NCI-H82 (cell line): Measurements from ENCODE around the gene PAFAH1B2.
"Not testable (repeated sequence)": the region's sequence is repeated elsewhere in the genome, so short reads cannot be mapped to it uniquely, and the experiment has no call there.

Source experiments
- DNase-seq: peaks from one replicate; lab custom pipeline; 2025; lab: John Stamatoyannopoulos, UW

Gene PAFAH1B2

GRCh38 chr11:117143871-117144476 is at the start of gene PAFAH1B2:
PAFAH1B2 (plus strand) TSS chr11:117144287; CDS start chr11:117152448, 8,161 bp downstream.
- peak; percentile 96 for DNase-seq

- no peak for DNase-seq
Measured at GRCh38 chr11:117094776-117095175, 49.3 kb upstream of the PAFAH1B2 start.

- peak; percentile 77 for DNase-seq
Measured at GRCh38 chr11:117095284-117096161, 48.6 kb upstream of the PAFAH1B2 start.

- DNase-seq = peak; percentile 22
Measured at GRCh38 chr11:117096201-117096991, 47.7 kb upstream of the PAFAH1B2 start.

GRCh38 chr11:117097014-117097388 is 47.1 kb upstream of the PAFAH1B2 start:
- peak; percentile 31 for DNase-seq

- DNase-seq = peak; percentile 57
Measured at GRCh38 chr11:117097389-117098268, 46.5 kb upstream of the PAFAH1B2 start.

- DNase-seq = peak; percentile 91
Measured at GRCh38 chr11:117098269-117099232, 45.5 kb upstream of the PAFAH1B2 start, which contains the start of gene SIK3. SIK3 (minus strand) TSS chr11:117098428; CDS start chr11:117098415, 13 bp downstream.

GRCh38 chr11:117099696-117100095 is 44.4 kb upstream of the PAFAH1B2 start:
- peak; percentile 17 for DNase-seq

GRCh38 chr11:117100556-117100955 is 43.5 kb upstream of the PAFAH1B2 start:
- DNase-seq = no peak

GRCh38 chr11:117107701-117108590 is 36.1 kb upstream of the PAFAH1B2 start:
- DNase-seq = no peak

GRCh38 chr11:117110294-117110950 is 33.7 kb upstream of the PAFAH1B2 start:
- DNase-seq = no peak

- DNase-seq = not testable (repeated sequence)
Measured at GRCh38 chr11:117112497-117112896, 31.6 kb upstream of the PAFAH1B2 start.

- DNase-seq = not testable (repeated sequence)
Measured at GRCh38 chr11:117112939-117113338, 31.1 kb upstream of the PAFAH1B2 start.

- no peak for DNase-seq
Measured at GRCh38 chr11:117117681-117118080, 26.4 kb upstream of the PAFAH1B2 start.

- no peak for DNase-seq
Measured at GRCh38 chr11:117121176-117121575, 22.9 kb upstream of the PAFAH1B2 start.

GRCh38 chr11:117122556-117122955 is 21.5 kb upstream of the PAFAH1B2 start:
- DNase-seq = no peak

GRCh38 chr11:117126223-117126965 is 17.7 kb upstream of the PAFAH1B2 start:
- no peak for DNase-seq
